Measurements from ENCODE around the gene ZNF236. TPM values are rescaled to one million over a fixed set of nuclear protein-coding genes. Genes with fewer than 3 reads are reported as not detected.

ZNF236 gene
- total and polyA plus RNA-seq, 10 of the 15 experiments (the other 5 are each of a cell fraction or from before 2014, with no cell fraction given): 1.0 to 14.4 (median 5.9) TPM

DNA sequence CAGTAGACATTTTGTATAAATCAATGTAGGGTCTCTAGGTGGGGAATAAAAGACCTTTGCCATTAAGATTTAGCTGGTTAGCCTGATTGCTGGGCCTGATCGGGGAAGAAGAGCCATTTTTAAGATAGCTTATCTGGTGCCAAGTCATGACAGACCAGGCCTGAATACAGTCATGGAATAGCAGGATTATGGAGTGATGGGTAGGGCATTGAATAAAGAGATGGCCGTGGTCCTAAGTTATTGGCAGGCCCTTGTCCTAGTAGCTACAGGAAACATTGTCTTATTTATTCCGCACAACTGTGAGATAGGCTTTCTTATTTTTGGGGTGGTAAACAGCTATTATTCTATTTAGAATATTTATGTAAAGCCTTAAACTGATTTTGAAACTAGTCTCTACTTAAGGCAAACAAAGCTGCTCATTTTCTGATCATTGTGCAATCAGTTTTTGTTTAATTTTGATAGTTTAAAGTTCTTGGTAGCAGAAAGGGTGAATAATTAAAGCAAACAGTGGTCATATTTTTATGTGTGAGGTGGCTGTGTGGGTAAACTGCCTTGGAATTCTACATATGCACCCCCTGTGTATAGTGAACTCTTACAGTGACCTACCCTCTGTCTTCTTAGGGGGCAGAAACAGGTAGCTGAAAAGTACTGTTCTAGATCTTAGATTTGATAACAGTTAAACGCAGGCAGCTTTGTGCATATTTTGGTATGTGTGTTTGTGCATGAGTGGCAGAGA, 22.6 kb downstream of the ZNF236 start:
- BruUV-seq (replicated peaks): TSS peak; percentile 32
- TF ChIP-seq ATF2 (IDR thresholded peaks at IDR 0.05; ENCODE audit: low read length): no peak
- no peak for TF ChIP-seq NFYB (IDR thresholded peaks at IDR 0.05; ENCODE audit: insufficient read depth, low read depth, low read length)
- TF ChIP-seq EED (IDR thresholded peaks at IDR 0.05; ENCODE audit: low read depth): no peak
- no peak for TF ChIP-seq WRNIP1 (IDR thresholded peaks at IDR 0.05; ENCODE audit: borderline replicate concordance, low read depth, low read length)
- TF ChIP-seq ZNF687 (IDR thresholded peaks at IDR 0.05): no peak
- TF ChIP-seq EZH2 (IDR thresholded peaks at IDR 0.05; ENCODE audit: borderline replicate concordance, control insufficient read depth, low read depth, low read length): no peak
- TF ChIP-seq, protein P1, sequence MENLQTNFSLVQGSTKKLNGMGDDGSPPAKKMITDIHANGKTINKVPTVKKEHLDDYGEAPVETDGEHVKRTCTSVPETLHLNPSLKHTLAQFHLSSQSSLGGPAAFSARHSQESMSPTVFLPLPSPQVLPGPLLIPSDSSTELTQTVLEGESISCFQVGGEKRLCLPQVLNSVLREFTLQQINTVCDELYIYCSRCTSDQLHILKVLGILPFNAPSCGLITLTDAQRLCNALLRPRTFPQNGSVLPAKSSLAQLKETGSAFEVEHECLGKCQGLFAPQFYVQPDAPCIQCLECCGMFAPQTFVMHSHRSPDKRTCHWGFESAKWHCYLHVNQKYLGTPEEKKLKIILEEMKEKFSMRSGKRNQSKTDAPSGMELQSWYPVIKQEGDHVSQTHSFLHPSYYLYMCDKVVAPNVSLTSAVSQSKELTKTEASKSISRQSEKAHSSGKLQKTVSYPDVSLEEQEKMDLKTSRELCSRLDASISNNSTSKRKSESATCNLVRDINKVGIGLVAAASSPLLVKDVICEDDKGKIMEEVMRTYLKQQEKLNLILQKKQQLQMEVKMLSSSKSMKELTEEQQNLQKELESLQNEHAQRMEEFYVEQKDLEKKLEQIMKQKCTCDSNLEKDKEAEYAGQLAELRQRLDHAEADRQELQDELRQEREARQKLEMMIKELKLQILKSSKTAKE (IDR thresholded peaks at IDR 0.05; ENCODE audit: low read depth, poor library complexity, severe bottlenecking): no peak
- no peak for TF ChIP-seq ATF7 (IDR thresholded peaks at IDR 0.05; ENCODE audit: low read depth)
- no peak for TF ChIP-seq CHD2 (IDR thresholded peaks at IDR 0.05; ENCODE audit: borderline replicate concordance, low read depth, low read length)
- no peak for TF ChIP-seq KAT2A (conservative IDR thresholded peaks at IDR 0.05; ENCODE audit: control insufficient read depth, low read depth, low read length)
- TF ChIP-seq CREM (IDR thresholded peaks at IDR 0.05; ENCODE audit: low read depth): no peak
- TF ChIP-seq IKZF1 (conservative IDR thresholded peaks at IDR 0.05): no peak
- no peak for TF ChIP-seq ZNF384 (IDR thresholded peaks at IDR 0.05; ENCODE audit: borderline replicate concordance, low read depth, low read length)
- TF ChIP-seq LARP7 (IDR thresholded peaks at IDR 0.05): no peak
- no peak for TF ChIP-seq FOS (IDR thresholded peaks at IDR 0.05; ENCODE audit: borderline replicate concordance, extremely low read depth, insufficient read length)
- in situ Hi-C loops (cut with MboI): no loop called here
- 70% methylated on average over 4 of the region's 4 CpGs for WGBS (ENCODE audit: insufficient coverage, insufficient replicate concordance, low lambda C conversion rate, missing lambda C conversion rate)
- H3K9ac ChIP-seq (ENCODE audit: control insufficient read depth, insufficient read depth, low read length): no peak overlapping the region
- no peaks in the 10 kb centered on the region for H3K4me1 ChIP-seq (ENCODE audit: control insufficient read depth, insufficient read depth, low read length)
- H4K20me1 ChIP-seq (ENCODE audit: control insufficient read depth, insufficient read depth): no peaks in the 10 kb centered on the region
- peaks cover 15% of the 10 kb centered on the region for H3K79me2 ChIP-seq (ENCODE audit: control insufficient read depth, insufficient read depth, low read length)
- intact Hi-C loops (cut with micrococcal nuclease; ENCODE audit: unreplicated experiment): no loop called here
- ChIA-PET CTCF (interaction anchor here (0.8 to 4.2 kb wide), 2 partner anchors 8 to 42 kb away, joined by 3 to 21 read pairs; no protein-coding TSS in a partner anchor), POLR2A (interaction anchor here (1.4 kb wide), 1 partner anchor 25 kb away, joined by 3 read pairs; no protein-coding TSS in a partner anchor), SMC1A (ENCODE audit: uncharacterized antibody, unreplicated experiment) (interaction anchor here (1.6 kb wide), 1 partner anchor 42 kb away, joined by 3 read pairs; no protein-coding TSS in a partner anchor), RAD21 (ENCODE audit: unreplicated experiment) (interaction anchor here (1.1 kb wide), 1 partner anchor 26 kb away, joined by 3 read pairs; no protein-coding TSS in a partner anchor)
- H2AFZ ChIP-seq (ENCODE audit: control insufficient read depth, low read depth, low read length): no peak overlapping the region
- ATAC-seq: no peak
- no peak overlapping the region for H3K27ac ChIP-seq (ENCODE audit: control insufficient read depth, insufficient read depth)
- H3K4me3 ChIP-seq: no peak overlapping the region
- no peak for FAIRE-seq
- no peaks in the 10 kb centered on the region for H3K9me3 ChIP-seq (replicated peaks; ENCODE audit: control insufficient read depth, insufficient read depth, low read length)
- no peak for DNase-seq (ENCODE audit: low read depth, low spot score)
- no peaks in the 10 kb centered on the region for H3K27me3 ChIP-seq (replicated peaks in 1 of 2; ENCODE audit: control insufficient read depth in 2 of 2, insufficient read depth in 2 of 2, low read length in 1 of 2)
- H3K4me2 ChIP-seq (ENCODE audit: control insufficient read depth, insufficient read depth): no peak overlapping the region
- no peaks in the 10 kb centered on the region for H3K36me3 ChIP-seq (ENCODE audit: control insufficient read depth in 2 of 2, insufficient read depth in 2 of 2, low read length in 1 of 2)
